ENCODE results near the gene CNOT6L. TPM values are rescaled to one million over a fixed set of nuclear protein-coding genes. Genes with fewer than 3 reads are reported as not detected.

Gene CNOT6L
- total RNA-seq, 1 donor: 14.2 TPM

GRCh38 chr4:77798385-77798784, 20.8 kb downstream of the CNOT6L start:
- no peak for DNase-seq (ENCODE audit: low read depth)
- TF ChIP-seq, protein P1, sequence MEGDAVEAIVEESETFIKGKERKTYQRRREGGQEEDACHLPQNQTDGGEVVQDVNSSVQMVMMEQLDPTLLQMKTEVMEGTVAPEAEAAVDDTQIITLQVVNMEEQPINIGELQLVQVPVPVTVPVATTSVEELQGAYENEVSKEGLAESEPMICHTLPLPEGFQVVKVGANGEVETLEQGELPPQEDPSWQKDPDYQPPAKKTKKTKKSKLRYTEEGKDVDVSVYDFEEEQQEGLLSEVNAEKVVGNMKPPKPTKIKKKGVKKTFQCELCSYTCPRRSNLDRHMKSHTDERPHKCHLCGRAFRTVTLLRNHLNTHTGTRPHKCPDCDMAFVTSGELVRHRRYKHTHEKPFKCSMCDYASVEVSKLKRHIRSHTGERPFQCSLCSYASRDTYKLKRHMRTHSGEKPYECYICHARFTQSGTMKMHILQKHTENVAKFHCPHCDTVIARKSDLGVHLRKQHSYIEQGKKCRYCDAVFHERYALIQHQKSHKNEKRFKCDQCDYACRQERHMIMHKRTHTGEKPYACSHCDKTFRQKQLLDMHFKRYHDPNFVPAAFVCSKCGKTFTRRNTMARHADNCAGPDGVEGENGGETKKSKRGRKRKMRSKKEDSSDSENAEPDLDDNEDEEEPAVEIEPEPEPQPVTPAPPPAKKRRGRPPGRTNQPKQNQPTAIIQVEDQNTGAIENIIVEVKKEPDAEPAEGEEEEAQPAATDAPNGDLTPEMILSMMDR (IDR thresholded peaks at IDR 0.05; ENCODE audit: insufficient read depth, low read depth, low read length): no peak
- H3K4me3 ChIP-seq (ENCODE audit: low read depth, low read length): no peak overlapping the region

DNA sequence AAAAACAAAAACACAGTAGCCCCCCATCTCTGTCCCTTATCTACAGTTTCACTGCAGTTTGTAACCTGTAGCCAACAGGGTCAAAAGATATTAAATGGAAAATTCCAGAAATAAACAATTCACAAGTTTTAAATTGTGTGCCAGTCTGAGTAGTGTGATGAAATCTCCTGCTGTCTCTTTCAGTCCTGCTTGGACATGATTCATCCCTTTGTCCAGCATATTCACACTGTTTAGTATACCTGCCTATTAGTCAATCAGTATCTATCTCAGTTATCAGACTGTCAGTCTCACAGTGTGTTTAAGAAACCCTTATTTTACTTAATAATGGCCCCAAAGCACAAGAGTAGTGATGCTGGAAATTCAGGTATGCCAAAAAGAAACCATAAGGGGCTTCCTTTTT, 21.9 kb downstream of the CNOT6L start:
- TF ChIP-seq, protein P1 (IDR thresholded peaks at IDR 0.05; ENCODE audit: insufficient read depth, low read depth, low read length): no peak
- no peak overlapping the region for H3K4me3 ChIP-seq (ENCODE audit: low read depth, low read length)
- DNase-seq (ENCODE audit: low read depth): no peak

DNA sequence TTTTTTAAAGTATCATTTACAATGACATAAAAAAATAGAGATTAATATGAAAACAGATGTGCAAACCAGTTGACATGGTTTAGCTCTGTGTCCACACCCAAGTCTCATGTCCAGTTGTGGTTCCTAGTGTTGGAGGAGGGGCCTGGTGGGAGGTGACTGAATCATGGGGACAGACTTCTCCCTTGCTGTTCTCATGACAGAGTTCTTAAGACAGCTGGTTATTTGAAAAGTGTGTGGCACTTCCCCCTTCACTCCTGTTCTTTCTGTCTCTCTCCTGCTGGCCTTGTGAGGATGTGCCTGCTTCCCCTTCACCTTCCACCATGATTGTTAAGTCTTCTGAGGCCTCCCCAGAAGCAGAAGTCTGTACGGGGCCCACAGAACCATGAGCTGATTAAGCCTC, 23.8 kb downstream of the CNOT6L start:
- DNase-seq (ENCODE audit: low read depth): no peak
- H3K4me3 ChIP-seq (ENCODE audit: low read depth, low read length): no peak overlapping the region
- TF ChIP-seq, protein P1 (IDR thresholded peaks at IDR 0.05; ENCODE audit: insufficient read depth, low read depth, low read length): no peak

DNA sequence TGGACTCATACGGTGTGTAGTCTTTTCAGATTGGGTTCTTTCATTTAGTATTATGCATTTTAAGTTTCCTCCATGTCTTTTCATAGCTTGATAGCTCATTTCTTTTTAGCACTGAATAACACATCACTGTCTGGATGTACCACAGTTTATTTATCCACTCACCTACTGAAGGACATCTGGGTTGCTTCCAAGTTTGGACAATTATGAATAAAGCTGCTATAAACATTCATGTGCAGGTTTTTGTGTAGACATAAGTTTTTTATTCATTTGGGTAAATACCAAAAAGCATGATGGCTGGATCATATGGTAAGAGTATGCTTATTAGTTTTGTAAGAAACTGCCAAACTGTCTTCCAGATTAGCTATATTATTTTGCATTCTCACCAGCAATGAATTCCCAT, 29.0 kb downstream of the CNOT6L start:
- no peak overlapping the region for H3K4me3 ChIP-seq (ENCODE audit: low read depth, low read length)
- TF ChIP-seq, protein P1 (IDR thresholded peaks at IDR 0.05; ENCODE audit: insufficient read depth, low read depth, low read length): no peak
- DNase-seq (ENCODE audit: low read depth): no peak

GRCh38 chr4:77788990-77789389, 30.2 kb downstream of the CNOT6L start:
- TF ChIP-seq, protein P1 (IDR thresholded peaks at IDR 0.05; ENCODE audit: insufficient read depth, low read depth, low read length): no peak
- no peak for DNase-seq (ENCODE audit: low read depth)
- no peak overlapping the region for H3K4me3 ChIP-seq (ENCODE audit: low read depth, low read length)

- H3K4me3 ChIP-seq (ENCODE audit: low read depth, low read length): no peak overlapping the region
- TF ChIP-seq, protein P1 (IDR thresholded peaks at IDR 0.05; ENCODE audit: insufficient read depth, low read depth, low read length): no peak
- no peak for DNase-seq (ENCODE audit: low read depth)
Measured at GRCh38 chr4:77787969-77788368, 31.2 kb downstream of the CNOT6L start.

DNA sequence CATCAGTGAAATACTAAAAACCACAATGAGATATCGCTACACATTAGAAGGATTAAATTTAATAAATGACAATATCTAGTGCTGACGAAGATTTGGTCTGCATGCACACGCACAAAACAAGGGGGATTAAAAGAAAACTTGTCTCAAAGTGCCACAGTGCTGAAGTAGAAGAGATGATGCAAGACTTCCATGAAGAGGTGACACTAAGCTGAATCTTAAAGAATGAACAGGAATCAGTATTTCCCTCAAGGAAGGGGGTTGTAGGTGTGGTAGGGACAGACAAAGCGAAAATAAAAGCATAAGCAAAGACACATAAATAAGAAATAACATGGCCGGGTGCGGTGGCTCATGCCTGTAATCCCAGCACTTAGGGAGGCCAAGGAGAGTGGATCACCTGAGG, 33.5 kb downstream of the CNOT6L start:
- no peak overlapping the region for H3K4me3 ChIP-seq (ENCODE audit: low read depth, low read length)
- no peak for DNase-seq (ENCODE audit: low read depth)
- TF ChIP-seq, protein P1 (IDR thresholded peaks at IDR 0.05; ENCODE audit: insufficient read depth, low read depth, low read length): no peak
